SK-N-SH treated with all-trans-retinoic acid at 6 μM for 48 hours (cell line): ENCODE measurements around the gene MRPL52.

Experiments used
- ARNTL ChIP-seq: fragments of 450-650 bp; formaldehyde crosslinking; IDR thresholded peaks from 2 replicates; pipeline ENCODE4 v1.5.0; 2020; ENCODE audit warnings: low read depth, mild to moderate bottlenecking, moderate library complexity, borderline replicate concordance
- CREB5 ChIP-seq: fragments of 250-450 bp; sonication (Bioruptor Pico); IDR thresholded peaks from 2 replicates; pipeline ENCODE4 v1.5.1; 2020; ENCODE audit warnings: low read depth, mild to moderate bottlenecking, moderate library complexity
- CSDC2 ChIP-seq: fragments of 250-450 bp; sonication (Bioruptor Pico); IDR thresholded peaks from 2 replicates; pipeline ENCODE4 v1.5.0; 2020; ENCODE audit warnings: mild to moderate bottlenecking, moderate library complexity
- CSRNP3 ChIP-seq: fragments of 250-450 bp; sonication (Bioruptor Pico); IDR thresholded peaks from 2 replicates; pipeline ENCODE4 v1.5.1; 2021; ENCODE audit warnings: mild to moderate bottlenecking, moderate library complexity
- ESRRG ChIP-seq: fragments of 250-450 bp; sonication (Bioruptor Pico); IDR thresholded peaks from 2 replicates; pipeline ENCODE4 v1.6.1; 2021; ENCODE audit warnings: mild to moderate bottlenecking
- POU6F1 ChIP-seq: fragments of 250-450 bp; sonication (Bioruptor Pico); IDR thresholded peaks from 2 replicates; pipeline ENCODE4 v1.8.0; 2021; ENCODE audit warnings: low read depth, mild to moderate bottlenecking, moderate library complexity, borderline replicate concordance
- SNAI2 ChIP-seq: fragments of 250-450 bp; sonication (Bioruptor Pico); IDR thresholded peaks from 2 replicates; pipeline ENCODE4 v1.5.0; 2020; ENCODE audit warnings: mild to moderate bottlenecking, moderate library complexity
- ZFP3 ChIP-seq: fragments of 250-450 bp; sonication (Bioruptor Pico); IDR thresholded peaks from 2 replicates; pipeline ENCODE4 v1.5.0; 2020; ENCODE audit warnings: mild to moderate bottlenecking, moderate library complexity
- ZFP30 ChIP-seq: fragments of 450-650 bp; formaldehyde crosslinking; IDR thresholded peaks from 2 replicates; pipeline ENCODE4 v1.5.0; 2022; ENCODE audit warnings: mild to moderate bottlenecking, moderate library complexity

DNA sequence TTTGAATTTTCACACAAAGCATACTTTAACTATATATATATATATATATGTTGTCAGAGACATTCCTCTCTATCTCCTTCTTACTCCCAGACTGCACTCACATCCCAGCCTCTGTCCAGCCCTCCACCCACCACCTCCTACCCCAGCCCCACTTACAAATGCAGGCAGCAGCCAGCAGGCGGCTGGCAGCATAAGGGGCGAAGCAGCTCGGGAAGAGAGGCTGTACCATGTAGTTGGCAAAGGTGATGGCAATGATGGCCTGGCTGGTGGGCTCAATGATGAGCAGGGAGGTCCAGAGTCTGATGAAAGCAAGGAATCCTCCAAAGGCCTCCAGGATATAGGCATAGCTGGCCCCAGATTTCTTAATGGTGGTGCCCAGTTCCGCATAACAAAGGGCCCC lies 16.9 kb upstream of the MRPL52 start:
- TF ChIP-seq ZFP3 (CRISPR knock-in tag) (no peak), CREB5 (CRISPR knock-in tag) (no peak), SNAI2 (CRISPR knock-in tag) (no peak), CSDC2 (CRISPR knock-in tag) (no peak), CSRNP3 (CRISPR knock-in tag) (no peak), ZFP30 (CRISPR knock-in tag) (no peak), ARNTL (no peak), POU6F1 (CRISPR knock-in tag) (no peak), ESRRG (CRISPR knock-in tag) (no peak)
